Measurements from ENCODE around the gene SPIN1. TPM values are rescaled to one million over a fixed set of nuclear protein-coding genes. Genes with fewer than 3 reads are reported as not detected.
"Not testable (repeated sequence)": the region's sequence is repeated elsewhere in the genome, so short reads cannot be mapped to it uniquely, and the experiment has no call there.

SPIN1 gene
- polyA plus RNA-seq, 3 donors: 11.0 to 14.0 (median 11.3) TPM

GRCh38 chr9:88355166-88355565 lies 33.1 kb upstream of the SPIN1 start:
- intact Hi-C loops (cut with micrococcal nuclease): no loop called here
- H3K79me2 ChIP-seq (ENCODE audit: insufficient read depth, low read length): no peaks in the 10 kb centered on the region
- Mint-ChIP-seq H3K4me1 (peaks cover 6% of the 10 kb centered on the region), H3K9me3 (peaks cover 20 to 52% (median 35%) of the 10 kb centered on the region in 7 donors), H3K36me3 (no peaks in the 10 kb centered on the region), H3K27me3 (ENCODE audit: low read depth in 3 of 3) (peaks cover 0 to 3% (median 2%) of the 10 kb centered on the region in 3 donors), H3K27ac (no peak overlapping the region), H3K4me3 (no peak overlapping the region)
- no peak for DNase-seq
- H3K27me3 ChIP-seq (ENCODE audit: control insufficient read depth in 2 of 2, insufficient read depth in 2 of 2, low read length in 2 of 2): no peaks in the 10 kb centered on the region
- WGBS (ENCODE audit: insufficient coverage): 100% methylated on average over 1 of the region's 2 CpGs
- no peak overlapping the region for H3K4me3 ChIP-seq (replicated peaks in 1 of 3; ENCODE audit: low read depth in 2 of 3, low read length in 3 of 3)
- H3K27ac ChIP-seq (ENCODE audit: low read depth in 1 of 2, low read length in 2 of 2): no peak overlapping the region
- no peak for TF ChIP-seq CTCF (IDR thresholded peaks at IDR 0.05)
- peaks cover 8 to 25% of the 10 kb centered on the region in 2 donors for H3K9me3 ChIP-seq (replicated peaks in 1 of 2; ENCODE audit: control insufficient read depth in 1 of 2, insufficient read depth in 1 of 2, low read length in 2 of 2)
- H3K9ac ChIP-seq (ENCODE audit: insufficient read depth, low read length, poor library complexity, severe bottlenecking): no peak overlapping the region
- H3K36me3 ChIP-seq (replicated peaks in 1 of 2; ENCODE audit: control insufficient read depth in 1 of 2, insufficient read depth in 2 of 2, low read length in 2 of 2): no peaks in the 10 kb centered on the region
- H2AFZ ChIP-seq (ENCODE audit: insufficient read depth, low read depth, low read length, poor library complexity, severe bottlenecking): no peak overlapping the region
- no peak overlapping the region for H3K4me2 ChIP-seq (replicated peaks; ENCODE audit: extremely low read depth, low read length, poor library complexity, severe bottlenecking)
- no peaks in the 10 kb centered on the region for H4K20me1 ChIP-seq (ENCODE audit: insufficient read depth, low read length)
- H3K4me1 ChIP-seq (ENCODE audit: control insufficient read depth in 1 of 2, insufficient read depth in 2 of 2, low read length in 2 of 2): no peaks in the 10 kb centered on the region

GRCh38 chr9:88357250-88357649 lies 31.0 kb upstream of the SPIN1 start:
- H3K36me3 Mint-ChIP-seq; H3K4me3 Mint-ChIP-seq; H3K27me3 ChIP-seq (ENCODE audit: control insufficient read depth in 2 of 2, insufficient read depth in 2 of 2, low read length in 2 of 2); intact Hi-C loops (cut with micrococcal nuclease); H3K4me1 ChIP-seq (ENCODE audit: control insufficient read depth in 1 of 2, insufficient read depth in 2 of 2, low read length in 2 of 2); H3K27me3 Mint-ChIP-seq (ENCODE audit: low read depth in 3 of 3); DNase-seq; H3K27ac ChIP-seq (ENCODE audit: low read depth in 1 of 2, low read length in 2 of 2); H2AFZ ChIP-seq (ENCODE audit: insufficient read depth, low read depth, low read length, poor library complexity, severe bottlenecking); H3K4me2 ChIP-seq (replicated peaks; ENCODE audit: extremely low read depth, low read length, poor library complexity, severe bottlenecking); H4K20me1 ChIP-seq (ENCODE audit: insufficient read depth, low read length); H3K9ac ChIP-seq (ENCODE audit: insufficient read depth, low read length, poor library complexity, severe bottlenecking); H3K36me3 ChIP-seq (replicated peaks in 1 of 2; ENCODE audit: control insufficient read depth in 1 of 2, insufficient read depth in 2 of 2, low read length in 2 of 2); H3K79me2 ChIP-seq (ENCODE audit: insufficient read depth, low read length); H3K4me3 ChIP-seq (replicated peaks in 1 of 3; ENCODE audit: low read depth in 2 of 3, low read length in 3 of 3); H3K4me1 Mint-ChIP-seq: not testable (repeated sequence)
- H3K9me3 ChIP-seq (replicated peaks in 1 of 2; ENCODE audit: control insufficient read depth in 1 of 2, insufficient read depth in 1 of 2, low read length in 2 of 2): peaks cover 8 to 25% of the 10 kb centered on the region in 2 donors
- H3K27ac Mint-ChIP-seq: peak overlapping the region in 1 of 7 donors; percentile 33
- peaks cover 20 to 52% (median 35%) of the 10 kb centered on the region in 7 donors for H3K9me3 Mint-ChIP-seq

Measured in CD14-positive monocyte (primary cell).